H1 (cell line): ENCODE measurements around the gene MPIG6B. TPM values are rescaled to one million over a fixed set of nuclear protein-coding genes. Genes with fewer than 3 reads are reported as not detected.

Experiments
- CTCF ChIA-PET: fragments of 300-600 bp; sonication (Branson Sonifier 250); formaldehyde crosslinking; loops from one replicate; lab custom pipeline; 2021; ENCODE audit not compliant: partially characterized antibody; lab: Charles Lee
- POLR2A ChIA-PET: fragments of 300-600 bp; sonication (Branson Sonifier 250); formaldehyde crosslinking; loops from one replicate; lab custom pipeline; 2021; ENCODE audit warnings: inconsistent platforms; ENCODE audit not compliant: partially characterized antibody; lab: Charles Lee
- DNase-seq, 2 experiments: peaks; one replicate each; pipeline versions ENCODE4 v3.0.0 to v3.0.0-alpha.2; 2010 to 2022; ENCODE audit warnings: low spot score in 2 of 2, low read depth in 1 of 2, mixed read lengths in 1 of 2
- FAIRE-seq: peaks from 2 replicates; lab custom pipeline; 2011; peaks lifted over from hg19 to GRCh38; lab: Jason Lieb, UNC
- H2AFZ ChIP-seq: 2 replicates; pipeline ENCODE4 v1.8.1; 2012; ENCODE audit warnings: low read length, inconsistent platforms
- H2AK5ac ChIP-seq: 2 replicates; pipeline ENCODE4 v1.6.1; 2013; ENCODE audit warnings: low read depth, low read length
- H2BK120ac ChIP-seq: replicated peaks from 2 replicates; pipeline ENCODE3; 2013; ENCODE audit warnings: low read depth, low read length, inconsistent platforms
- H2BK12ac ChIP-seq: 2 replicates; pipeline ENCODE4 v1.6.1; 2013; ENCODE audit warnings: low read depth, low read length
- H2BK15ac ChIP-seq: 2 replicates; pipeline ENCODE4 v1.6.1; 2013; ENCODE audit warnings: low read length
- H2BK20ac ChIP-seq: 2 replicates; pipeline ENCODE4 v1.6.1; 2013; ENCODE audit warnings: low read length
- H2BK5ac ChIP-seq: 2 replicates; pipeline ENCODE4 v1.6.1; 2013; ENCODE audit warnings: low read depth, low read length
- H3K14ac ChIP-seq: 2 replicates; pipeline ENCODE4 v1.6.1; 2013; ENCODE audit warnings: inconsistent platforms; ENCODE audit not compliant: insufficient read length
- H3K18ac ChIP-seq: 2 replicates; pipeline ENCODE4 v1.6.1; 2013; ENCODE audit warnings: low read length; ENCODE audit errors: extremely low read depth
- H3K23ac ChIP-seq: 2 replicates; pipeline ENCODE4 v1.6.1; 2013; ENCODE audit warnings: inconsistent platforms; ENCODE audit not compliant: insufficient read length
- H3K23me2 ChIP-seq: 2 replicates; pipeline ENCODE4 v1.6.1; 2013; ENCODE audit warnings: low read depth, low read length
- H3K27ac ChIP-seq: 2 replicates; pipeline ENCODE4 v1.6.1; 2011; ENCODE audit warnings: low read depth, low read length, inconsistent platforms
- H3K27me3 ChIP-seq, 4 experiments: replicated peaks in 1 of 4; 1 replicate in 1 of 4; 2 replicates in 3 of 4; pipeline versions ENCODE4 v1.6.1 to v1.8.1; 2011 to 2013; ENCODE audit warnings: low read length in 3 of 4, mild to moderate bottlenecking in 3 of 4, inconsistent platforms in 2 of 4, mixed read lengths in 2 of 4, moderate library complexity in 1 of 4; ENCODE audit not compliant: control insufficient read depth in 3 of 4, insufficient read depth in 3 of 4; ENCODE audit errors: extremely low read depth in 1 of 4
- H3K36me3 ChIP-seq, 4 experiments: 2 replicates each; pipeline versions ENCODE4 v1.6.1 to v1.8.1; 2011 to 2013; ENCODE audit warnings: mild to moderate bottlenecking in 4 of 4, low read length in 3 of 4, moderate library complexity in 2 of 4, control low read depth in 1 of 4, inconsistent platforms in 1 of 4; ENCODE audit not compliant: insufficient read depth in 4 of 4, control insufficient read depth in 2 of 4
- H3K4ac ChIP-seq: replicated peaks from 2 replicates; pipeline ENCODE3; 2013; ENCODE audit warnings: low read length, low read depth, mixed read lengths, inconsistent platforms; ENCODE audit not compliant: insufficient read length
- H3K4me1 ChIP-seq, 4 experiments: replicated peaks in 1 of 4; 1 replicate in 1 of 4; 2 replicates in 3 of 4; pipeline versions ENCODE4 v1.6.1 to v1.8.1; 2011 to 2013; ENCODE audit warnings: low read length in 3 of 4, inconsistent platforms in 2 of 4, mixed read lengths in 1 of 4; ENCODE audit not compliant: insufficient read depth in 4 of 4, control insufficient read depth in 3 of 4
- H3K4me2 ChIP-seq, 2 experiments: 2 replicates each; pipeline versions ENCODE4 v1.6.1 to v1.8.1; 2011 to 2013; ENCODE audit warnings: low read depth in 2 of 2, low read length in 2 of 2, control low read depth in 1 of 2, inconsistent platforms in 1 of 2, mild to moderate bottlenecking in 1 of 2; ENCODE audit not compliant: insufficient read depth in 1 of 2
- H3K4me3 ChIP-seq, 4 experiments: fragments of 200-600, 300-600 bp in 1 of 4; sonication (generic), shearing (Covaris generic), sonication (Bioruptor Twin) in 1 of 4; 2 replicates each; pipeline versions ENCODE4 v1.5.1 to v1.8.1; 2011 to 2016; ENCODE audit warnings: low read length in 4 of 4, low read depth in 3 of 4, control low read depth in 2 of 4, inconsistent platforms in 2 of 4, mild to moderate bottlenecking in 2 of 4, mixed read lengths in 1 of 4, moderate library complexity in 1 of 4; ENCODE audit not compliant: insufficient read depth in 2 of 4; ENCODE audit errors: extremely low read depth in 1 of 4
- H3K56ac ChIP-seq: replicated peaks from 2 replicates; pipeline ENCODE3; 2013; ENCODE audit warnings: low read depth, mild to moderate bottlenecking, mixed read lengths, low read length, inconsistent platforms; ENCODE audit not compliant: insufficient read length
- H3K79me1 ChIP-seq: 2 replicates; pipeline ENCODE4 v1.6.1; 2013; ENCODE audit warnings: low read depth, low read length, control low read depth
- H3K79me2 ChIP-seq, 2 experiments: 2 replicates each; pipeline versions ENCODE4 v1.6.1 to v1.8.1; 2012 to 2013; ENCODE audit warnings: low read length in 2 of 2, mild to moderate bottlenecking in 2 of 2, inconsistent platforms in 1 of 2; ENCODE audit not compliant: insufficient read depth in 2 of 2, control insufficient read depth in 1 of 2
- H3K9ac ChIP-seq, 4 experiments: replicated peaks in 1 of 4; 1 replicate in 1 of 4; 2 replicates in 3 of 4; pipeline versions ENCODE4 v1.6.1 to v1.8.1; 2011 to 2013; ENCODE audit warnings: low read depth in 3 of 4, low read length in 3 of 4, control low read depth in 2 of 4, mild to moderate bottlenecking in 2 of 4, moderate library complexity in 2 of 4, inconsistent platforms in 1 of 4; ENCODE audit errors: extremely low read depth in 1 of 4
- H3K9me3 ChIP-seq, 2 experiments: 2 replicates each; pipeline versions ENCODE4 v1.6.1 to v1.8.1; 2012 to 2013; ENCODE audit warnings: mild to moderate bottlenecking in 2 of 2, moderate library complexity in 2 of 2, control low read depth in 1 of 2, inconsistent platforms in 1 of 2, low read depth in 1 of 2, low read length in 1 of 2, mixed read lengths in 1 of 2; ENCODE audit not compliant: insufficient read depth in 2 of 2
- H4K20me1 ChIP-seq, 2 experiments: replicated peaks in 1 of 2; 2 replicates each; pipeline versions ENCODE3 to v1.8.1; 2011 to 2013; ENCODE audit warnings: inconsistent platforms in 2 of 2, low read length in 2 of 2, mild to moderate bottlenecking in 1 of 2; ENCODE audit not compliant: insufficient read depth in 2 of 2, control insufficient read depth in 1 of 2
- H4K5ac ChIP-seq: 2 replicates; pipeline ENCODE4 v1.6.1; 2013; ENCODE audit warnings: low read length, low read depth, mixed read lengths, inconsistent platforms; ENCODE audit not compliant: insufficient read length
- H4K8ac ChIP-seq: 2 replicates; pipeline ENCODE4 v1.8.0; 2013; ENCODE audit warnings: mild to moderate bottlenecking, moderate library complexity, low read length, inconsistent platforms; ENCODE audit not compliant: insufficient read depth; ENCODE audit errors: extremely low read depth
- H4K91ac ChIP-seq: replicated peaks from 2 replicates; pipeline ENCODE3; 2013; ENCODE audit warnings: low read length, mixed read lengths, inconsistent platforms; ENCODE audit not compliant: insufficient read length
- CBX5 ChIP-seq: fragments of 300-800, 300-1000 bp; sonication (generic); IDR thresholded peaks from 2 replicates; pipeline ENCODE4 v1.7.1; 2016; ENCODE audit warnings: antibody characterized with exemption, low read length, low read depth
- CHD1 ChIP-seq: IDR thresholded peaks from 2 replicates; pipeline ENCODE4 v1.6.1; 2012; ENCODE audit warnings: low read depth, low read length, improper control_type of control experiment
- CHD2 ChIP-seq: IDR thresholded peaks from 2 replicates; pipeline ENCODE4 v1.6.1; 2012; ENCODE audit warnings: low read length, improper control_type of control experiment
- HDAC2 ChIP-seq, 2 experiments: fragments of 300-600 bp in 1 of 2; sonication (generic) in 1 of 2; IDR thresholded peaks; 2 replicates each; pipeline ENCODE4 v1.6.1; 2011 to 2012; ENCODE audit warnings: low read depth in 2 of 2, low read length in 2 of 2, mild to moderate bottlenecking in 2 of 2, moderate library complexity in 2 of 2, borderline replicate concordance in 1 of 2, inconsistent platforms in 1 of 2
- JUN ChIP-seq: IDR thresholded peaks from 2 replicates; pipeline ENCODE4 v1.6.1; 2011; ENCODE audit warnings: low read depth, mild to moderate bottlenecking, improper control_type of control experiment, low read length
- JUND ChIP-seq: IDR thresholded peaks from 2 replicates; pipeline ENCODE4 v1.6.1; 2011; ENCODE audit warnings: mild to moderate bottlenecking, improper control_type of control experiment, low read length
- KDM5A ChIP-seq: fragments of 200-600 bp; IDR thresholded peaks from 2 replicates; pipeline ENCODE4 v1.7.1; 2012; ENCODE audit warnings: mild to moderate bottlenecking, low read length, inconsistent platforms, mixed read lengths
- NANOG ChIP-seq: IDR thresholded peaks from 2 replicates; pipeline ENCODE4 v1.6.1; 2011; ENCODE audit warnings: low read length, low read depth, mild to moderate bottlenecking, inconsistent platforms; ENCODE audit not compliant: insufficient read depth, poor library complexity, severe bottlenecking
- NRF1 ChIP-seq: IDR thresholded peaks from 2 replicates; pipeline ENCODE4 v1.6.1; 2011; ENCODE audit warnings: mild to moderate bottlenecking, low read depth, low read length, improper control_type of control experiment
- RFX5 ChIP-seq: IDR thresholded peaks from 2 replicates; pipeline ENCODE4 v1.6.1; 2011; ENCODE audit warnings: low read depth, low read length, improper control_type of control experiment, borderline replicate concordance
- SIRT6 ChIP-seq: IDR thresholded peaks from one replicate; pipeline ENCODE4 v1.7.1; 2012; ENCODE audit warnings: low read length, inconsistent platforms
- TCF12 ChIP-seq: IDR thresholded peaks from 2 replicates; pipeline ENCODE4 v1.6.1; 2011; ENCODE audit warnings: low read depth, mild to moderate bottlenecking, low read length
- USF2 ChIP-seq: IDR thresholded peaks from 2 replicates; pipeline ENCODE4 v1.6.1; 2011; ENCODE audit warnings: low read length, improper control_type of control experiment
- WGBS, 2 experiments: shearing (Covaris generic) in 1 of 2; methylation state at CpG; one replicate each; pipeline versions ENCODE4 v1.1.6 to v1.1.7; 2013 to 2015; ENCODE audit warnings: low lambda C conversion rate in 2 of 2, mixed read lengths in 2 of 2, inconsistent platforms in 1 of 2, low coverage in 1 of 2, missing lambda C conversion rate in 1 of 2; ENCODE audit not compliant: insufficient replicate concordance in 2 of 2, insufficient coverage in 1 of 2, insufficient read length in 1 of 2; ENCODE audit errors: extremely low coverage in 1 of 2, missing lambda C conversion rate in 1 of 2; 5-methylcytosine and 5-hydroxymethylcytosine counted together
- polyA plus RNA-seq, 7 experiments: library from polyadenylated mRNA; depleted of rRNA in 3 of 7; stranded (reverse) in 5 of 7; unstranded in 2 of 7; fragments of >200 nt in 5 of 7; fragments of 200-250 nt in 2 of 7; gene quantifications; 1 replicate in 5 of 7; 2 replicates in 1 of 7; 4 replicates in 1 of 7; pipeline versions ENCODE4 v1.2.1 to v1.2.3, GENCODE V29; 2011 to 2013; ENCODE audit warnings: missing spikeins in 2 of 7, mixed read lengths in 2 of 7
- total RNA-seq: library from RNA; stranded (reverse); fragmentation: NEBNext Ultra II Directional; extraction: Animal tissue kit (Norgen Biotek cat#: 25700); gene quantifications from 2 replicates; pipeline ENCODE4 v1.2.1, GENCODE V29; 2021

Gene MPIG6B
- total and polyA plus RNA-seq, 2 of the 8 experiments (the other 6 are each of a cell fraction or from before 2014, with no cell fraction given): 0.18 TPM; not detected in 1

GRCh38 chr6:31741815-31742214, 18.6 kb downstream of the MPIG6B start:
- Histone ChIP-seq H3K14ac (no peak overlapping the region), H2AFZ (no peak overlapping the region), H3K27me3 (no peaks in the 10 kb centered on the region), H2BK15ac (no peak overlapping the region), H3K4me3 (no peak overlapping the region), H3K23me2 (peaks cover 3% of the 10 kb centered on the region), H2BK12ac (no peak overlapping the region), H2BK20ac (no peak overlapping the region), H3K27ac (no peak overlapping the region), H3K9ac (no peak overlapping the region), H4K5ac (no peak overlapping the region), H2AK5ac (no peak overlapping the region), H3K79me1 (no peaks in the 10 kb centered on the region), H3K56ac (no peak overlapping the region), H2BK5ac (no peak overlapping the region), H3K4ac (no peak overlapping the region), H4K8ac (no peak overlapping the region), H3K4me2 (no peak overlapping the region), H3K9me3 (no peaks in the 10 kb centered on the region; a peak in 1 of 4 replicates), H4K20me1 (no peaks in the 10 kb centered on the region), H4K91ac (no peak overlapping the region), H3K36me3 (peaks cover 0 to 12% (median 0%) of the 10 kb centered on the region in 4 experiments; a peak in 3 of 8 replicates), H3K18ac (no peak overlapping the region), H3K4me1 (peaks cover 13 to 19% (median 17%) of the 10 kb centered on the region in 4 experiments), H3K79me2 (no peaks in the 10 kb centered on the region), H2BK120ac (no peak overlapping the region), H3K23ac (no peak overlapping the region)
- CTCF ChIA-PET: interaction anchor here (0.6 to 5.9 kb wide), 7 partner anchors 13 to 161 kb away, joined by 3 to 52 read pairs (median 4); partner anchors contain the start of genes DDAH2, EHMT2 and SAPCD1
- POLR2A ChIA-PET: interaction anchor here (0.6 to 8.7 kb wide), 14 partner anchors 9 to 200 kb away, joined by 3 to 73 read pairs (median 10); partner anchors contain the start of genes APOM, BAG6, DDAH2 and DDX39B
- FAIRE-seq: no peak
- 92% methylated on average over 2 of the region's 2 CpGs; no CpG with 5 or more reads in 1 of the 2 experiments for WGBS, 2 experiments
- no peak for DNase-seq
- TF ChIP-seq NANOG (no peak), HDAC2 (IDR thresholded peaks at IDR 0.05; ENCODE audit: borderline replicate concordance in 1 of 2, low read depth in 2 of 2, low read length in 2 of 2) (no peak), NRF1 (no peak), CBX5 (no peak), KDM5A (no peak), JUN (no peak), RFX5 (no peak), USF2 (no peak), JUND (no peak), CHD2 (no peak), SIRT6 (no peak), CHD1 (no peak), TCF12 (no peak)
